Right ventricle myocardium superior (tissue), 1 donor: ENCODE data around the gene TDRKH. TPM values are rescaled to one million over a fixed set of nuclear protein-coding genes. Genes with fewer than 3 reads are reported as not detected.

ENCODE experiments used
- ATAC-seq: fragments of 200-7000 bp; cut with Tn5 transposase; one replicate; pipeline ENCODE4 v1.9.1; 2020; ENCODE audit warnings: mild to moderate bottlenecking; ENCODE audit not compliant: poor library complexity
- DNase-seq: peaks from one replicate; pipeline ENCODE4 v3.0.0-alpha.2; 2020
- intact Hi-C: fragments of 100-400 bp; cut with DNase I; formaldehyde crosslinking; loops from one replicate; pipeline ENCODE4 v1.11.2; 2022
- total RNA-seq: library from RNA; stranded (reverse); fragmentation: NEBNext Ultra II Directional; extraction: Animal tissue kit (Norgen Biotek cat#: 25700); gene quantifications from one replicate; pipeline ENCODE4 v1.2.1, GENCODE V29; 2021
- donor health status: DM: no; HTN: yes; CAD: no; lungs with severe emphysema.

The TDRKH gene
- total RNA-seq, 1 donor from 2014 or later, result 4.5 TPM

- DNase-seq, result peak; percentile 69
- intact Hi-C loops, result no loop called here
- ATAC-seq, result no peak
Observed at GRCh38 chr1:151828921-151829320, 38.6 kb upstream of the TDRKH start.

DNA sequence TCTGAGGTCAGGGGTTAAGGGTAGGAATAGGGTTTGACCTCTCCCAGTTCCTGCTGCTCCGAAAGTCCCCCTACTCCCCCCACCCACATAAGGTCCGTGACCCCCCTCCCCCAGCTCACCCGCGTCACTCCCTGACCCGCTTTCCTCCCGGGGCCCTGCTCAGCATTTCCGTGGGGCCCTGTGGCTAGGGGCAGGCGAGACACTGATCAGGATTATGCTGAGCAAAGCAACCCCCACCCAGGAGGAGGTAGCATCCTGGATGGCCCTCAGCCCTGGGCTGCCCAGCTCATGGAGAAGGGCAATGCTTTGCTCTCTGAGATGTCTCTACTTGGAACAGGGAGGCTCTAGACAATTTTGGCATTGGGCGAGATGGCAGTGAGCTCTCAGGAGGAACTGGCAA is 37.6 kb upstream of the TDRKH start:
- no peak for ATAC-seq
- intact Hi-C loops, result no loop called here
- no peak for DNase-seq

GRCh38 chr1:151825751-151826660 is 35.7 kb upstream of the TDRKH start:
- ATAC-seq (peak; percentile 25), DNase-seq (no peak)
- intact Hi-C loops, result no loop called here

DNA sequence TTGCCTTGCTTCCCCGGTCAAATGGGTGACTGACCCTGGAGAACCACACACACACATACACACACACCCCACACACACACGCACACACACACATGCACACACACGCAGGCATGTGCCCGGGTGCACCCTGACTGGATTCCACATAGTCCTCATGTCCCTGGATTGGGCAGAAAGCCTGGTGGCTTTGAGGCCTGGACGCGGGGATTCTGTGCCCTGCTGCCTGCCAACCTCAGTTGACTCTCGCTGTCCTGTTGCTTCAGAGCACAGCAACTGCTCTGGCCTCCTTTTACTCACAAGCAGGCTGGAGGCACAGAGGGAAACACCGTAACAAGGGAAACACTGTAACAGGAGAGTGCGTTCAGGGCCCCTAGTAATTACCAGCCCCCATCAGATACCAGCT is 34.9 kb upstream of the TDRKH start:
- intact Hi-C loops, result no loop called here
- ATAC-seq (no peak), DNase-seq (no peak)

GRCh38 chr1:151823175-151823574 is 32.9 kb upstream of the TDRKH start:
- ATAC-seq, result no peak
- intact Hi-C loops, result no loop called here
- DNase-seq, result no peak

DNA sequence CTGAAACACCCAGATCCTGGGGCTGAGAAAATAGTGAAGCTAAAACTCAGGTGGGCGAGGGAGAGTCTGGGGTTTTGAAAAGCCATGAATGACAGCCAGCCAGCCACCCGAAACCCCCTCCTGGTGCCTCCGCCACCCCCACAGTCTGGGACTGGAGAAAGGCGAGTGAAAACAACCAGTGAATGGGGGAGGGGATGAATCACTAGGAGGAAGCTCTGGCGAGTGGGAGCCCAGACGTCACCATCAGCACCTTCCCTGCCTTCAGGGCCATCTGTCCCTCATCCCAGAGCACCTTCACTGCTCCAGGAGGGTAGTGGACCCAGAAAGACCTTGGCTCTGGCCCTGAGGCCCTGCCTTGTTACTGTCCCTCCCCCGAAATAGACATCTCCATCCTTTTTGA is 32.1 kb upstream of the TDRKH start:
- ATAC-seq (no peak), DNase-seq (no peak)

DNA sequence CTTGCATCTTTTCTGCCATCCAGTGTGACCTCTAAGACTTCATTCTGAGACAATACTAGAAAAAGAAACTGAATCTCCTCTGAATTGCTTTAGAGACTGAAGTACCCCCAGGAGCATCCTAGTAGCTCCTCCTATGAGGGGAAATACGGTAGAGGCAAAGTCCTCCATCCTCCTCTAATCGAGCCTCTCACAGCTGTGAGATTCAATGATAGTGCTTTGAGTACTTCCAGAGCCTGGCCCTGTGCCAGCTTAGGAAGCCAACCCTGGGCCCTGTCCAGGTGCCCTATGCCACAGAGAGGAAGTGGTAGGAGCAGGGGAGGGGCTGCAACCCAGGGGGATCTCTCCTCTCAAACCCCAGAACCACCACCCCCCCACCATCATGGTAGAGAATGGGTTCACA is 30.6 kb upstream of the TDRKH start:
- intact Hi-C loops, result no loop called here
- no peak for DNase-seq
- peak; percentile 37 for ATAC-seq

More for the DNA sequence above, 32.1 kb upstream of the TDRKH start:
- intact Hi-C loops, result no loop called here

- no peak for DNase-seq
- intact Hi-C loops, result no loop called here
- no peak for ATAC-seq
Observed at GRCh38 chr1:151819976-151820623, 29.8 kb upstream of the TDRKH start.

GRCh38 chr1:151819227-151819835 is 29.0 kb upstream of the TDRKH start:
- intact Hi-C loops, result no loop called here
- ATAC-seq (no peak), DNase-seq (no peak)

DNA sequence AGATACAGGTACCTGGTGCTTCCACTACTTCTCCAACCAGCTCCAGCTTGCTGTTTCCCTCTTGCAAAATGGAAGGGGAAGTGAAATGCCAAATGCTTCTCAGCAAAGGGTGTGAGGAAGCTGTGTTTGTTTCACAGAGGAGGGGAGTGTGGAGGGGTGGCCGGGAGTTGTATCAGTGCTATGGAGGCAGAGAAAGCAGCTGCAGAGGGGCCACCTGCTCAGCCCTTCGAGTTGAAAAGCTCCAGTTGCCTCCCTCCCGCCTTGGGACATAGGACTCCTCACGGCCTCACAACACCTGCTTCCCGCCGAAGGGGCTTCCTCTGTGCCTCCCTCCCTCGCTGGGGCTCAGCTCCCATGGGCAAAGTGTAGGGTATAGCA is 27.0 kb upstream of the TDRKH start:
- DNase-seq (no peak), ATAC-seq (no peak)
- intact Hi-C loops, result no loop called here

DNA sequence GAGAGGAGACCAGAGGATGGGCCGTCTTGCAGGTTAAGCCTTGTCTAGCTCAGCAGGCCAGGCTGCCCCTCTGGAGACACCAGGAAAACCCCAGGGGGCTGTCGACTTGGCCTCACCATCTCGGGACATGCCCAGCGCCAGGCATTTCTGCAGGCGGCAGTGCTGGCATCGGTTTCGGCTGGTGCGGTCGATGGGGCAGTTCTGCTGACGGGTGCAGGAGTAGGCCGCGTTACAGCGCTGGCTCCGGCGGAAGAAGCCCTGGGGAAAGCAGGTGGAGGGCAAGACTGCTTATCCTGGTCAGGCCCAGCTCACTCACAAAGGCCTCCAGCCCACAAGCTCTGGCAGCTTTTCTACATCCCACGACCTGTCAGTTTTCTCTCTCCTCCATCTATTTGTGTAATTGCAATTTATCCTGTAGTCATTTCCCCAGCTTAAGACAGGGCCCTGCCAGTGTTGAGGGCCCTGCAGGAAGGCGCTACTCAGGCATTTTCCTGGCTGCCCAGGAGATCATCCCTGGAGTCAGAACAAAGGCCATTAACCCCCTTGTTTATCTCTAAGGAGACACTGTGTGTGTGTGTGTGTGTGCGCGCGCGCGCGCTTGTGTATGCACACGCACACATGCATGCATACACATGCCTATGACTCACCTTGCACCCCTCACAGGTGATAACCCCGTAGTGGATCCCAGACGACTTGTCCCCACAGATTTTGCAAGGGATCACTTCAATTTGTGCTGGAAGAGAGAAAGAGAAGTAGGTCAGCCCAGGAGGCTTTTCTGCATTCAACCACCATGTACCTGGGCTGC is 26.4 kb upstream of the TDRKH start:
- ATAC-seq (no peak), DNase-seq (no peak)
- intact Hi-C loops, result no loop called here

GRCh38 chr1:151815716-151816327 is 25.5 kb upstream of the TDRKH start:
- intact Hi-C loops, result no loop called here
- ATAC-seq (no peak), DNase-seq (peak; percentile 58)

DNA sequence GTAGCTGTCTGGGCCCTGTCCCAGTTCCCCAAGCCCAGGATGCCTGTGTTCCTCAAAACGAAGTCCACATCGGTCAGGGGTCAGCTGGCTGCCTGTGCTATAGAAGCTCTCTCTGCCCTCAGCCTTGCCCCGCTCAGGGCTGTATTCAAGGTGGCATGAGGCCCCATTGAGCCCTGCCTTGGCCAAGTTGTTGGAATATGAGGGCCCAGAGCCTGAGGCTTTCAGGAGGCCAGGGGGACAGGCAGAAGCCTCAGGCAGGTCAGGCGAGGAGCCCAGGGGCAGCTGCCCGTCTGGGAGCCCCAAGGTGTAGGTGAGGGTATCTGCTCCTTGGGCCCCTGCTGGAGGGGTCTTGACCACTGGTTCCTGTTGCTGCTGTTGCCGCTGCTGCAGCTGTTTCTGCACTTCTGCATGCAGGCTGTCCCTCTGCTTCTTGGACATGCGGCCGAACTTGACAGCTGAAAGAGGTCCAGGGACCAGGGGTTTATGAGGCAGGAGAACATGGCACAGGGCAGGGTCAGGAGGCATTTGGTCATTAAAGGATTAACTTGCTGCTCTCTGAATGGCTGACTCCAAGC is 24.8 kb upstream of the TDRKH start:
- ATAC-seq, result no peak
- no peak for DNase-seq
- intact Hi-C loops, result no loop called here

DNA sequence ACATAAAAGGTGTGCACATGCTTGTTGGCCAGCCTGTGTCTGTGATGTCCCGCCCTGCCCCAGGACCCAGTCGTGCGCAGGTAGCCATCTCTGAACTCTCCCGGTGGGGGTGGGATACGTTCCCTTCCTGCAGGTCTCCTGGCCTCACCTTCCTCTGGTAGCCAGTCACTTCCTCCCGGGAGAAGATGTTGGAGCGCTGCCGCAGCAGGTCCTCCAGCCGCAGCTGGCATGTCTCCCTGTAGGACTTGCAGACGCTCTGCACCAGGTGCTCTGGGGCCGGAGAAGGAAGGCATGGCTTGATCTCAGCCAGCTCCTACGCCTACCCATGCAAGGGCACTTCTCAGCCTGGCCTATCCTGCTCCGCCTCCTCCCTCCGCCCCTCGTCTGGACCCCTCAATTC is 24.1 kb upstream of the TDRKH start:
- no peak for ATAC-seq
- DNase-seq, result no peak
- intact Hi-C loops, result no loop called here

- no peak for ATAC-seq
Observed at GRCh38 chr1:151813271-151813977, 23.1 kb upstream of the TDRKH start.

GRCh38 chr1:151811181-151811580 is 20.9 kb upstream of the TDRKH start:
- ATAC-seq (no peak), DNase-seq (no peak)
- intact Hi-C loops, result no loop called here

More at GRCh38 chr1:151813271-151813977, 23.1 kb upstream of the TDRKH start:
- intact Hi-C loops, result no loop called here
- DNase-seq, result no peak

DNA sequence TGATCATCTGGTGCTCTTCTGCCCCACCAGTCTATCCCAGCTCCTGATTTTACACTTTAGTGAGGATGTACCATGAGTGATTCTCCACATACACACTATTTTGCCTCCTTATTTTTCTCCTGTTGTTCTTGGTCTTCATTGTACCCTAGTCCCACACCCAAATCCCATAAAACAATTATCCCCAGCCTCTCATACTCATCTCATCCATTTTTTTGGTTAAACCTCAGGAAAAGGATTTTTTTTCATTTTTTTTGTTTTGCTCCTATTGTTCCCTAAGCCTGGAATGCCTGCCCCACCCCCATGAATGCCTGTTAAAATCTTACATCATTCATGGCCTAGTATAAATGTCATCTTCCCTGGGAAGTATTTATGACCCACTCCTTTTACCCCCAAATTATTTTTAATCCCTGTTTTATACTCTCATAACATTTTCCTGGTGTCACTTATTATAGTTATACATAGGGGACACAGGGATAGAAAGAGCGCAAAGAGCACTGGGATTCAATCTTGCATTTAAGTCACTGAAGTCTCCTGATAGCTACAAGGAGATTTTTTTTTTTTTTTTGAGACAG is 19.8 kb upstream of the TDRKH start:
- intact Hi-C loops, result no loop called here

More for the DNA sequence above, 19.8 kb upstream of the TDRKH start:
- ATAC-seq, result no peak
- no peak for DNase-seq
